Activated CD4-positive, alpha-beta T cell treated with anti-CD3 and anti-CD28 coated beads, Interleukin-2, amount 50 U/mL, for 24 hours (primary cell): ENCODE measurements around the gene BLVRA.
"Not testable (repeated sequence)": the region's sequence is repeated elsewhere in the genome, so short reads cannot be mapped to it uniquely, and the experiment has no call there.

Source experiments
- DNase-seq, 2 donors: peaks; one replicate each; pipeline ENCODE4 v3.0.0-alpha.2; 2020; ENCODE audit warnings: low read depth in 1 of 2, low spot score in 1 of 2

BLVRA gene

DNA sequence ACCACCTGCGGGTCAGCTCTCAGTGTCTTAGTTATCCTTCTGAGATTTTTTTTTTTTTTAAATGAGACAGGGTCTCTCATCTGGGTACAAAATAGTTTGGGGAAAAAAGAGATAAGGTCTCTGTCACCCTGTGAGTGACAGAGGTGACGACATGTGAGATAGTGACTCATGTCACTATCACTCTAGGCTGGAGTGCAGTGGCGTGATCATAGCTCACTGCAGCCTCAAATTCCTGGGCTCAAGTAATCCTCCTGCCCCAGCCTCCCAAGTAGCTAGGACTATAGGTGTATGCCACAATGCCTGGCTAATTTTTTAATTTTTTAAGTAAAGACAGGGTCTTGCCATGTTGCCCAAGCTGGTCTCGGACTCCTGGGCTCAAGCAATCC is 10.4 kb downstream of the BLVRA start:
- DNase-seq = no peak

DNA sequence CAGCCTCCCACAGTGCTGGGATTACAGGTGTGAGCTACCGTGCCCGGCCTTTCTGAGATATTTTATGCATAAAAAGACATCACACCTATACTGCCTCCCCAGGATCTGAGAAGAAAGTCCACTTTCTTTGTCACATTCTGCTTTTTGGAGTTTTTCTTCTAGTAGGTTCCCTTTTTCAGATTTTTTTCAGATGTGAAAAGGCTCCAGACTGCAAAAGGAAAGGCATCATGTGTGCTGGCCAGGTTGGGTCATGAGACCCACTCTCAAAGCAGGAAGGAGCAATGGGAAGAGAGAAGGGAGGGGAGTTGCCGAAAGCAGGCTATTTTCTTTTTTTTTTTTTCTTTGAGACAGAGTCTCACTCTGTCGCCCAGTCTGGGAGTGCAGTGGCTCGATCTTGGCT is 10.8 kb downstream of the BLVRA start:
- DNase-seq = no peak

DNA sequence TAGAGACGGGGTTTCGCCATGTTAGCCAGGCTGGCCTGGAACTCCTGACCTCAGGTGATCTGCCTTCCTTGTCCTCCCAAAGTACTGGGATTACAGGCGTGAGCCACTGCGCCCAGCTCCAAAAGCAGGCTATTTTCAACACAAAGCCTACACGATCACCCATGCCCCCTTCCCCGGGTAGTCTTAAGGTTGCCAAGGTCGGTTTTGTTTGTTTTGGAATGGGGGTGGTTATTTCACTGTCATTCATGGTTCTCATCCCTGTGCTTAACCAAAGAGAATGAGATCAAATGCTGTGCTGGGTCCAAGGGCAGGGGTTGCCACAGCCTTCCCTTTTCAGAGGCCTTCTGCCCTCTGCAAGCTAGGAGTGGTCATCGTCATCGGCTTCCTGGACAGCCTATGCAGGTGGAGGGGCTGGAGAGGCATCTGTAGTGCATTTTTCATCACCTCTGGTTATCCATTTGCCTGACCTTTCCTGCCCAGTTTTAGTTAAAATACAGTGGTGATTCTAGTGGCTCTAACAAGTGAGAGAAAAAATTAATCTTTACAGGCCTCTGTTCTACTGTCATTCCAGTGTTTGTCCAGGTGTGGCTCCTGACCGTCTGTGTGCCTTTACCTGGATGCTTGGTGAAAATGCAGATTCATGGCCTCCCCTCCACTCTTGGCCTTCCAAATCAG is 11.4 kb downstream of the BLVRA start:
- no peak for DNase-seq

DNA sequence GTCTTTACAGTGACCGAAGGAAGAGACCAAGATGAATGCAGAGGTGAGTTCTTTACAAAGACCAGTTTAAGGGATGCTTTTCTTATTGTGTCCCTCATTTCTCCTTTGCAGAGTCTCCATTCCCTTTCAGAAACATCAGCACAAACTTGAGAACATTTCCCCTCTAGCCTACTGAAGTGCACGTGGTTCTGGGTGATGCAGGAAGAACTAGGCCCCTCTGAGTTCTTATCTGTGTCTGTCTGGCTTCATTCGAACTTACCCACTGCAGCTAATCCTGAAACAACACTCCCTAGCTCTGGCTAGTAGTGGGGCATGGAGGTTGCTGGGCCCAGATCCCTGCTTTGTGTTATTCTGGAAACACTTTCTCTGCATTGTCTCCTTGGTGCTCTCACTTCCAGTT is 12.6 kb downstream of the BLVRA start:
- DNase-seq = no peak

DNA sequence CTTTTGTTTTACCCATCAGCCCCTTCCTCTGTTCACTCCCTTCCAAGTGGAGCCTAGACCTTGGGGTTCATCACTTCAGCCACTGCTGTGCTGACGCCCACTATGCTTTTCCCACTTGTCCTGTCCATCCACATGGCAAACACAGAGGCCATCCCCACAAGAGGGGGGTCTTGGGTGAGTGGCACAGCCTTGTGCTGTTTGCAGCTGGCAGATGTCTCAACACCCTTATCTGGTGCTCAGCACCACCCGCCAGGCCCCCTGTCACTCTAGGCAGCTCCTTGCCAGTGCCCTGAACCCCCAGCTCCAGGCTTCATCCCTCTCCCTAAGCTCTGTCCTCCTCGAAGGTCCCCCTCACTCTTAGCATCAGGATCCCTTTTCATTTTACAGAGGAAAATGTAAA is 13.1 kb downstream of the BLVRA start:
- DNase-seq = no peak

DNA sequence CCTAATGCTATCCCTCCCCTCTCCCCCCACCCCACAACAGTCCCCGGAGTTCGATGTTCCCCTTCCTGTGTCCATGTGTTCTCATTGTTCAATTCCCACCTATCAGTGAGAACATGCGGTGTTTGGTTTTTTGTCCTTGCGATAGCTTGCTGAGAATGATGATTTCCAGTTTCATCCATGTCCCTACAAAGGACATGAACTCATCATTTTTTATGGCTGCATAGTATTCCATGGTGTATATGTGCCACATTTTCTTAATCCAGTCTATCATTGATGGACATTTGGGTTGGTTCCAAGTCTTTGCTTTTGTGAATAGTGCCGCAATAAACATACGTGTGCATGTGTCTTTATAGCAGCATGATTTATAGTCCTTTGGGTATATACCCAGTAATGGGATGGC is 14.8 kb downstream of the BLVRA start:
- DNase-seq = not testable (repeated sequence)

DNA sequence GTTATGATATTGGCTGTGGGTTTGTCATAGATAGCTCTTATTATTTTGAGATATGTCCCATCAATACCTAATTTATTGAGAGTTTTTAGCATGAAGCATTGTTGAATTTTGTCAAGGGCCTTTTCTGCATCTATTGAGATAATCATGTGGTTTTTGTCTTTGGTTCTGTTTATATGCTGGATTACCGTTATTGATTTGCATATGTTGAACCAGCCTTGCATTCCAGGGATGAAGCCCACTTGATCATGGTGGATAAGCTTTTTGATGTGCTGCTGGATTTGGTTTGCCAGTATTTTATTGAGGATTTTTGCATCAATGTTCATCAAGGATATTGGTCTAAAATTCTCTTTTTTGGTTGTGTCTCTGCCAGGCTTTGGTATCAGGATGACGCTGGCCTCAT is 16.8 kb downstream of the BLVRA start:
- not testable (repeated sequence) for DNase-seq

DNA sequence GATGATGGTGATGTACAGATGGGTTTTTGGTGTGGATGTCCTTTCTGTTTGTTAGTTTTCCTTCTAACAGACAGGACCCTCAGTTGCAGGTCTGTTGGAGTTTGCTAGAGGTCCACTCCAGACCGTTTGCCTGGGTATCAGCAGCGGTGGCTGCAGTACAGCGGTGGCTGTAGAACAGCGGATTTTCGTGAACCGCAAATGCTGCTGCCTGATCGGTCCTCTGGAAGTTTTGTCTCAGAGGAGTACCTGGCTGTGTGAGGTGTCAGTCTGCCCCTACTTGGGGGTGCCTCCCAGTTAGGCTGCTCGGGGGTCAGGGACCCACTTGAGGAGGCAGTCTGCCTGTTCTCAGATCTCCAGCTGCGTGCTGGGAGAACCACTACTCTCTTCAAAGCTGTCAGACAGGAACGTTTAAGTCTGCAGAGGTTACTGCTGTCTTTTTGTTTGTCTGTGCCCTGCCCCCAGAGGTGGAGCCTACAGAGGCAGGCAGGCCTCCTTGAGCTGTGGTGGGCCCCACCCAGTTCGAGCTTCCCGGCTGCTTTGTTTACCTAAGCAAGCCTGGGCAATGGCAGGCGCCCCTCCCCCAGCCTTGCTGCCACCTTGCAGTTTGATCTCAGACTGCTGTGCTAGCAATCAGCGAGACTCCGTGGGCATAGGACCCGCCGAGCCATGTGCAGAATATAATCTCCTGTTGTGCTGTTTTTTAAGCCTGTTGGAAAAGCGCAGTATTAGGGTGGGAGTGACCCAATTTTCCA is 20.0 kb downstream of the BLVRA start:
- DNase-seq = not testable (repeated sequence)

DNA sequence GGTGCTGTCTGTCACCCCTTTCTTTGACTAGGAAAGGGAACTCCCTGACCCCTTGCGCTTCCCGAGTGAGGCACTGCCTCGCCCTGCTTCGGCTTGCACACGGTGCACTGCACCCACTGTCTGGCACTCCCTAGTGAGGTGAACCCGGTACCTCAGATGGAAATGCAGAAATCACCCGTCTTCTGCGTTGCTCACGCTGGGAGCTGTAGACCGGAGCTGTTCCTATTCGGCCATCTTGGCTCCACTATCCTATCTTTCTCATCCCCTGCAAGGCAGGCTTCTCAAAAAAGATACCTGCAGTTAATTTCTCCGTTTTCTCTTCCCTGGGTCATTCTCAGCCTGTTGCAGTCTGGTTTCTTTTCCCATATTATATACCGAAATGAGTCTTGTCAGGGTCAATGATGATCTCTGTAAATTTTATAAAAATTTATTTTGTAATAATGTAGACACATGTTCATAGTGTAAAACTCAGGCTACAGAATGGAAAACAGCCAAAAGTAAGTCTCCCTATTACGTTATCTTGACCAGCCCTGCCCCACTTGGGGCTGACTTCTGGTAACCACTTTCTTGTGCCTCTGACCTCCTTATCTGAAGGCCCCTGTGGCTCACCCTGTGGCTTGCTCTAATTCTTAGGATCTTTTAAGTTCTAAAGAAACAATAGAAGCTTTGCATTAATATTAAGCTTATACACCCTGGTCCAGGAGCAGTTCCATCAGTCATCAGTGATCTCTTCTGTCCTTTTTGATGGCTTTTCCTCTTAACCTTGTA is 20.7 kb downstream of the BLVRA start:
- DNase-seq = no peak

DNA sequence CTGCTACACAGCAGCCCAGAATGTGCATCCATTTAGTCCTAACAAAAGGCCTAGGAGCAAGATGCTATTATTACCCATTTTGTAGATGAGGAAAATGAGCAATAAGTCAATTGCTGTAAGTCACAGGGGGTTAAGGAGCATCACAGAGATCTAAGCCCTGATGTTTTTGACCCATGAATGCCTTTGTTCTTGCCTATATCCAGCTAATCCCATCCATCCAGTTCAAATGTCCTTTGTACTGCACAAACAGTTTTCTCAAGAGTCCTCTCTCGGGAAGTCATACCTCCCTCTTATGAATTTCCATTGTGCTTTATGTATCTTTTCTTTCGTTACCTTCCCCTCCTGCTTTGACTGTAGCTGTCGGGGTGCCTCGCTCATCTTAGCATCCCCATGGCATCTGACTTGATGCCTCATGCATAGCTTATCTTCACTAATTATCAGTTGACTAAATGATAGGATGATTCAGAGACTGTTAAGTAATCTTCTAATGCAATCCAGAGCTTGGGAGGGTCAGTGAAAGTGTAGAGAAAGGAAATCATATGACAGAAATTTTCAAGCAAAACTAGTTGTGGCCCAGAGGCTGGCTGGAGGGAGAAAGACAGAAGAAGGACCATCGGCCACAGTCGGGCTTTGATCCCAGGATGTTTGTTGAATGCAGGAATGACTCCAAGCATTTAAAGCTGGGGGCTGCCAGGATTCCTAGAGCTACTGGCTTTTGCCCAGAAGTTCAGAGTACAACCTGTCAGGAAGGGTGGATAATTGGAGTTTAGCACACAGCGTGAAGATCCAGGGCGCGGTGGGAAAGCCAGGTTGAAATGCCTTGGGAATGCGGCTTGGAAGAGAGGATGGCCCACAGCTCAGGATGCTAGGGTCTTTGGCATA is 23.5 kb downstream of the BLVRA start:
- no peak for DNase-seq

DNA sequence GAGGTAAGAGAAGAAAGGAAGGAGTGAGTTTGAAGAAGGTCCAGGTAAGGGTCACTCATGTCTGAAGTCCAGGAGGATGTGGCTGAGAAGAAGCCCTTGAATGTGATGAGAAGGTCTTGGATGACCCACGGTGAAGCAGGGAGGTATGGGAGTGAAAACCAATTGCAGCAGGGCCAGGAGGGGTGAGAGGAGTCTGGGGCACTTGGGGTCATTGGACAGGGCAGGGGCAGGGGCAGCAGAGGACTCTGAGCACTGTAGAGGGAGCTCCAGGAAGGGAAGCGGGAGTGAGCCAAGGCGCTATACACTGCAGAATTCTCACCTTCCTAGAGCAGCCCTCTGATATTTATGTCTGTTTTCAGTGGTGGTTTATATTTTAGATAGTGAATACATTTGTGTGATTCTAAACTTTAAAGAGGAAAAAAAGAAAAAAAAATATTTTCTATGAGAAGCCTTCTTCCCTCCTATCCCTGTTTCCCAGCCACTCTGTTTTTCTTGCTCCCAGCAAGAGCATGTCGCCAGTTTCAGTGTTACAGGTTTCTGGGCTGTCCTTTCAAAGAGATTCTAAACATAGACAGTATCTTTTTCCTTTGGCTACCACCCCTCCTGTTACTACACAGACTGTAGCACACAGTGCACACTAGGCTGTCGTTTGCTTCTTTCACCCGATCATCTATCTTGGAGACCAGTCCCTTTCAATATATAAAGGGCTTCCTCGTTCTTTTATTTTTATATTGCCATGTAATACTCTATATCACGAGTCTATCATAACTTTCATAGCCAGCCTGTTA is 24.5 kb downstream of the BLVRA start:
- DNase-seq = no peak

DNA sequence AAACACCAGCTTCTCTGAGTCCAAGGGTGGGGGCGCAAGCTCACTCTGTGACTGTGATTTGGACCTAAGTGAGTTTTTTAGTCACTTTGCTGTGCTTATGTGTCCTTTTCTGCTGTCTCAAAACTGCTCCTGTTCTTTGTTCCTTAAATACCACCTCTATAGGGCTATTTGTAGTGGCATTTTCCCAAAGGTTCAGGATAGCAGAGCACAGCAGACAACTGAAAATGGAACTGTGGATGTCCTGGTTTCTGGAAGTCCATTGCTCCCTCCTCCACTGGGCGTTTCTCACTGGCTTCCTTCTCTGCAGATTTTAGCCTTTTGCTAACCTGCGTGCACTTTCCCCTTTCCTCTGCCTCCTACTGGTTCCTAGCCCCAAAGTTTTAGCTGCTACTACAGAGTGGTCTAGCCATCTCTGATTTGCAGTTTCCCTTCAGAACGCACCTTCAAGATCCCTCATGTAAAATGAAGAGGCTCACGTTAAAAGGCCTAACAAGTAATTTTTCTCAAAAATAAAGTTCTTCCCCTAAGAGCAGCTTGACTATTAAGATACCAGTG is 25.6 kb downstream of the BLVRA start:
- no peak for DNase-seq

DNA sequence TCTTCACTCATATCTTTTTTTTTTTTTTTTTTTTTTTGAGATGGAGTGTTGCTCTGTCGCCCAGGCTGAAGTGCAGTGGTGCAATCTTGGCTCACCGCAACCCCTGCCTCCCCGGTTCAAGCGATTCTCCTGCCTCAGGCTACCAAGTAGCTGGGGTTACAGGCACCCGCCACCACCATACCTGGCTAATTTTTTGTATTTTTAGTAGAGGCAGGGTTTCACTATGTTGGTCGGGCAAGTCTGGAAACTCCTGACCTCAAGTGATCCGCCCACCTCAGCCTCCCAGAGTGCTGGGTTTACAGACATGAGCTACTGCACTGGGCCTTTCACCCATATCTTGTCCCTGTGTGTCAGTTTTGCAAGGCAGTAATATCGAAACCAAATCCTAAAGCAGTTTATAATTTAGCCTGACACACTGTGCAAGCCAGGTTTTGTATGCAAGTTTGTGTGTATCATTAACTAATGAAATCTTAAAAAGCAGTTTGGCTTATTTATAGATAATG is 26.2 kb downstream of the BLVRA start:
- DNase-seq = peak; percentile 3 to 11

DNA sequence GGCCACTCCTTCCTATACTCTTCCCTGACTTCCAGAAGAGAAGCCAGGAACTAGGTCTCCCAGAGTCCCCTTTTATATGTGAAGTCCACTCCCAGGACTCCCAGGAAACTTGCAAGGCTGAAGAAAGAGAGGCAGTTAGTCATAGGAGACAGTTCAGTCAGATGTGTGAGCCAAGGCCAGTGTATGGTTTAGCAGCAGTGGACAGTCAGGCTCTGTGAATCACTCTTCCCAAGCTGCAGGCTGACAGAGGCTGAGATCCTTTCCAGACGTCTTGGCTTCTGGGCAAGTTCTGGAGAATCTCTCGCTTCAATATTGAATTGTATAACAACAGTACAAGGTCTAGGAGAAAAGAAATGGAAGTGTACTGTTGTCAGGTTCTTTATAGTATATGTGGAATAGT is 26.9 kb downstream of the BLVRA start:
- no peak for DNase-seq

DNA sequence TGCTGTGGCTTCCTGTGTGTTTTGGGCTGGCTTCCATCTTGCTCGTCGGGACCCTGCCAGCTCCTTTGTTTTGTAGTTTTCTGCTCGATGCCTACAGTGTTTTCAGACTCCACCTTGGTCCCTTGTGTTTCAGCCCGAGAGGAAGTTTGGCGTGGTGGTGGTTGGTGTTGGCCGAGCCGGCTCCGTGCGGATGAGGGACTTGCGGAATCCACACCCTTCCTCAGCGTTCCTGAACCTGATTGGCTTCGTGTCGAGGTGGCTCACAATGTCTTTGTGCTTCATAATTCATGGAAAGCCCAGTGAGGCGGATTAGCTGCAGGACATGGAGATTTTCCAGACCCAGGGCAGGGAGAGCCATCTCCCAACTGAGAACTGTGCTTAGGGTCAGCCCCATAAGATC is 29.3 kb downstream of the BLVRA start:
- no peak for DNase-seq

DNA sequence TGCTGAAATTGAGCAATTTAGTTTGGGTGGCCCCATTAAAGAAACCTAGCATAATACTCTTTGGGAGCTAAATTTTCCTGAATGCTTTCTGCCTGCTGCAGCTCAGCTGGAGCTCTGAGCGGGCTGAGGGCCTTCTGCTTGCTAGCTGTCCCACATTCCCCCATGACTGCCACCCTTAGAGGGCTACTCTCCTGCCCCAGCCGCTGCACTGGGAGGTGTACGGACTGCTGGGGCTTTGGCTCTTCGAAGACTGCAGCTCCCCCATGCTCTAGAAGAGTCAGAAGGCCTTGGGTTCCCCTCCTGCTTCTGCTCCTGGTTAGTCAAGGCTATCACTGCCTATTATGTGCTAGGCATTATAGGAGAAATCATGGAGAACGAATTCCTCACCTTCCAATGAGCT is 31.5 kb downstream of the BLVRA start:
- DNase-seq = no peak

DNA sequence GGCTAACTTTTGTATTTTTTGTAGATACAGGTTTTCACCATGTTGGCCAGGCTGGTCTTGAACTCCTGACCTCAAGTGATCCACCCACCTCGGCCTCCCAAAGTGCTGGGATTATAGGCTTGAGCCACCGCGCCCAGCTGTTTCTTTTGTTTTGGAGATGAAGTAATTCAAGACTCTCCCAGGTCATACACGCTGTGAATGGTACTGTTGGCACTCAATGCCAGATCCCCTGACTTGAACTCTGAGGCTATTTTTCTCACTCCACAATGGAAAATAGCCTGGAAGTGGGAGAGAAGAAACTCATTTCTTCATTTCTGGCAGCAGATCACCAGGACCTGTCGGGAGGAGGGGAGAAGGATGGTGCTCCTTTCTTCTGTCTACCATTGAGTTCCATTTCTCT is 32.4 kb downstream of the BLVRA start:
- DNase-seq = no peak

DNA sequence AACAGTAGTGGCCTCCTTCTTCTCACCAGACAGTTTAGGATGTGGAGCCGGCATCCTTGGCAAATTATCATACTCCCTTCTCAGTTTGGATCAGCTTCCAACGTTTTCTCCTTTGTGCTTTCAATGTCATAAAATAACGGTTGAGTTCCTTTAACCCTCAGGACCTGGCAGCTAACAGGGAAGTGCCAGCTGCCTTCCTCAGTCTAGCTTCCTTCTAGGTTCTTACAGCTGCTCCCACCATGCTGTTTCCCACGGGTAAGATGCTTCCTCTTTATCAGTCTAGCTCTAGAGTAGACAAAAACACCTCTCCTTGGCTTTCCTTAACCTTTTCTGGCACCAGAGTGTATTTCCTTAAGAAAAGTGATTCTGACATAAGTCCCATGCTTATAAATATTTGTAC is 33.2 kb downstream of the BLVRA start:
- no peak for DNase-seq

DNA sequence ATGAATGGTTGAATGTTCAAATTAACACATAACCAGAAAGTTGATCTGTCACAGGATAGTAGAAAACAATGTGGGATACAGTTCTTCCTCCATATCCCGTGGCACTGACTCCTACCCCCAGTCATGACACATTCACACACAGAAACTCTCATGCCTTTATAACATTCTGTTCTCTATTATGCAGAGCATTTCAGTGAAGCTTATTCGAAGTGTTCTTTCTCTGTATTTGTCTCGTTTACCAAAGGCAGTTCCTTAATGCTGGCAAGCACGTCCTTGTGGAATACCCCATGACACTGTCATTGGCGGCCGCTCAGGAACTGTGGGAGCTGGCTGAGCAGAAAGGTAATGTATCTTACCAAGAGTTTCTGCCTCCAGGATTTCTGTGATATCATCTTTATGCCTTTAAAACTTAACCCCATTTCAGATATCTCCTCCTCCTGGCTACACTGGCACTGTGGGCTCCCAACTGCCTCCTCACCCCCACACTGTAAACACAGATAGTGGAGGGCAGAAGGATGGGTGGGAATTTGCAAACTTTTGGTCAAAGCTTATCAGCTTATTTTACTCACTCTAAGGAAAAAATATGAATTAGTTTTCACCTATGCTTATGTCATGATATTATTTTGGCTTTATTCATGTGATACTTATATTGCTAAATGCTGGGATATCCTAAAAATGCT is 34.1 kb downstream of the BLVRA start:
- DNase-seq = no peak
